K562 treated with DMSO at 1 percent for 24 hours (cell line): ENCODE results near the gene RANGAP1. TPM values are rescaled to one million over a fixed set of nuclear protein-coding genes. Genes with fewer than 3 reads are reported as not detected.

Source experiments
- total RNA-seq: library from RNA; unstranded; fragments of 300-600 nt; gene quantifications from 2 replicates; pipeline ENCODE4 v1.2.3, GENCODE V29; 2022; ENCODE audit warnings: low read depth; ENCODE audit not compliant: insufficient read depth

The RANGAP1 gene, protein sequence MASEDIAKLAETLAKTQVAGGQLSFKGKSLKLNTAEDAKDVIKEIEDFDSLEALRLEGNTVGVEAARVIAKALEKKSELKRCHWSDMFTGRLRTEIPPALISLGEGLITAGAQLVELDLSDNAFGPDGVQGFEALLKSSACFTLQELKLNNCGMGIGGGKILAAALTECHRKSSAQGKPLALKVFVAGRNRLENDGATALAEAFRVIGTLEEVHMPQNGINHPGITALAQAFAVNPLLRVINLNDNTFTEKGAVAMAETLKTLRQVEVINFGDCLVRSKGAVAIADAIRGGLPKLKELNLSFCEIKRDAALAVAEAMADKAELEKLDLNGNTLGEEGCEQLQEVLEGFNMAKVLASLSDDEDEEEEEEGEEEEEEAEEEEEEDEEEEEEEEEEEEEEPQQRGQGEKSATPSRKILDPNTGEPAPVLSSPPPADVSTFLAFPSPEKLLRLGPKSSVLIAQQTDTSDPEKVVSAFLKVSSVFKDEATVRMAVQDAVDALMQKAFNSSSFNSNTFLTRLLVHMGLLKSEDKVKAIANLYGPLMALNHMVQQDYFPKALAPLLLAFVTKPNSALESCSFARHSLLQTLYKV
- 149 TPM in 2 replicates for total RNA-seq

DNA sequence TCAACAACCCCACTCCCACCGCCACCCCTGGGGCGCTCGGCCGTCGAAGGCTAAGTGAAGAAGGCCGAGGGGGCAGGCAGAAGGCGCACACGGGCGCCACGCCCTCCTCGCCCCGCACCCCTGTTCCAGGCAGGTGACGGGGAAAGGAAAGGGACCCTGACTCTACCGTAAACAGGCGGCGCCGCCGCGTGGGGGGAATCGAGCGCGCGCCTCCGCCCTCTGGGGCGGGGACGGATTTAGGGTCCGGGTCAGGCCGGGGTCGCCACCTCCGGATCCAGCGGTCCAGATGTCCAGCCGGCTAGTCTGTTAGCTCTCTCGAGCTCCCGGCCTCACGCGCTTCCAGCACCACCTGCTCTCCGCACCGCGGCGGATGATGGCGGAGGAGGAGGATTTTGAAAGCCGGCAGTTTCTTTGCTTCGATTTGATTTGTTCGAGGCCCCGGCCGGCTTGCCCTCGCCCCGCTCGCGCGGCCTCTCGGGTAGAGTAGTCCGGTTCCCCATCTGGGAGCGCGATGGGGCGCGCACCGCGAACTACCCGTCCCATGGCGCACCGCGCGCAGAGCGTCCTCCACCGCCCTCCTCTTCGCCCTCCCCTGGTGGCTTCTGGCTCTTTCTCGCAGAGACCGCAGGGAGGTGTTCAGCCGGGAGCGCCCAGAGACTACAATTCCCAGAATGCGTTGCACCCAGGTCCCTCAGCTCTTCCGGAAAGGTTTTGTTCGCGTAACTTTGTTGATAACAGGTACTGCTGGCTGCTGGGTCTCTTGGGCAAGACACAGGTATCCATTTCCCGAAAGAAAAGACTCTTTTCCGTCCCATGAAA, at the start of gene RANGAP1:
TSS of gene RANGAP1 (minus strand) at position 368 of the 819 bp plus-strand sequence. CDS start 5,143 bp downstream, outside the sequence.

DNA sequence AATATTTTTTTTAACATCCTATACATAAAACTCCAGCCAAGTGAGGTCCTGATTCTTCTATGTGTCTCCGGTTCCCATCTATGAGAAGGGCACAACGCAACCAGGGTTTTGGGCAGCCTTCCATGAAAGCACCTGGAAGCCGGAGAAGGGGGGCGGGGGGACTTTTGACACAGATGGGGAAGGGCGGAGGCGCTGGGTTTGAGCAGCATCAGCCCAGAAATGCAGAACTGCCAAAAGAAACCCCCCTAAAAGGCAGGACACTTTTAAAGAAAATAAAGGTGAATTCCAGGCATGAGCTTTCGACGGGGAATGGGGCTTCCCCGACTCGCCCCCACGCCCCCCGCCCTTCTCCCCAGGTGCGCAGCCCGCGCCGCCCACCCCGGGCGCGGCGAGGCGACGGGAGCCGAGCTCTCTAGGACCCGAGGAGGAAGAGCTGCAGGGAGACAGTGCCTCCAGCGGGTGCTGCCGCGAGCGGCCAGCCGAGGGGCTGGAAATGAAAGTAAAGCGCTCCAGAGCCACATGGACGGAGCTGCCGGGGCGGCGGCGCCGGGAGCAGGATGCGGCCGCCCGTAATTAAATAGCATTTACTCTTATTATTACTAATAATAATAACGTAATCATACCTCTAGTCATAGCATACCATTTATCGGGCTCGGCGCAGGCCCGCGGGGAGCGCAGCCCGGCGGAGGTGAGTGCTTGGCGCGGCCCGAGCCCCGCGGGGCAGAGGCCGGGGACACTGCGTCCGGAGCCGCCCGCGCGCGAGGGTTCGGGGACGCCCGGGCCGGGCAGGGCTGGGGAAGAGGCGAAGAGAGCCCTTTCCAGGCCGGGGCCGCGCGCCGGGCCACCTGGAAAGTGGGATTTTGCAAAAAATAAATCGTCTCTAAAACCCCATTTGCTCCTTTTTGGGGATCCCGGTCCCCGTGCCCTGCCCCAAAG, 15.4 kb upstream of the RANGAP1 start, which contains the start of gene ZC3H7B:
TSS of gene ZC3H7B (plus strand) at position 441 of the 936 bp plus-strand sequence. CDS start 19,136 bp downstream, outside the sequence.

DNA sequence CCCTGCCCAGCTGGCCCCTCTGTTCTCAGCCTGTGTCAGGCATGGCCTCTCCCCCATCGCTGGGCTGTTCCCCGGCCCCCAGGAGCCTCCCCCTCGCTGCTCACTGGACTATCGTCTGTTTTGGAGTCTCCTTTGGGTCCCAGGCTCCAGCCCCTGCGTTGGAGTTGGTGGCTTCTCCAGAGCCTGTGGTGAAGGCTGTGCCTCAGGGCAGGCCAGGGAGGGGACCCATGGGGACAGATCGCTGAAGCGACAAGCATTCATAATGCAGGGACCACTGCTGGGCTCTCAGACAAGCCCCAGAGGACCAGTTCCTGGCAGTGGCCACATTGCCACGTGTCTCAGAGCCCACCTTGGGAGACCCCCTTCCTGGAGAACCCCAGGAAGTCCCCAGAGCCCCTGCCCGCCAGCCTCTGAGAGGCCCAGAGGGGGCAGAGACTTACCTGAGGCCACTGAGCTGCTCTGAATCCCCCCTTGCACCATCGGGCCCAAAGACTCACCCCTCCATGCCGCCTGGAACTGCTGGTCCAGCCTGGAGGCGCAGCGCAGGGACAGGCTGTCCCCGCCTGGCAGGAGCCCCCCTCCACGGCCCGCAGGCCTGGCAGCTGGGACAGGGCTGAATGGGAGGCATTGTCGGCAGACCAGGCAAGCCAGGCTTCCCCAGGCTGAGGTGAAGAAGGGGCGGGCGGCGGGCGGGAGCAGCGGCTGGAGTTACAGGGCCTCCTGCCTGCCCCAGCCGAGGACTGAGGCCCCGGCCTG, 45.4 kb downstream of the RANGAP1 start, which contains the start of gene CHADL:
TSS of gene CHADL (minus strand) at position 555 of the 756 bp plus-strand sequence. CDS start at position 505, 50 bp downstream.

DNA sequence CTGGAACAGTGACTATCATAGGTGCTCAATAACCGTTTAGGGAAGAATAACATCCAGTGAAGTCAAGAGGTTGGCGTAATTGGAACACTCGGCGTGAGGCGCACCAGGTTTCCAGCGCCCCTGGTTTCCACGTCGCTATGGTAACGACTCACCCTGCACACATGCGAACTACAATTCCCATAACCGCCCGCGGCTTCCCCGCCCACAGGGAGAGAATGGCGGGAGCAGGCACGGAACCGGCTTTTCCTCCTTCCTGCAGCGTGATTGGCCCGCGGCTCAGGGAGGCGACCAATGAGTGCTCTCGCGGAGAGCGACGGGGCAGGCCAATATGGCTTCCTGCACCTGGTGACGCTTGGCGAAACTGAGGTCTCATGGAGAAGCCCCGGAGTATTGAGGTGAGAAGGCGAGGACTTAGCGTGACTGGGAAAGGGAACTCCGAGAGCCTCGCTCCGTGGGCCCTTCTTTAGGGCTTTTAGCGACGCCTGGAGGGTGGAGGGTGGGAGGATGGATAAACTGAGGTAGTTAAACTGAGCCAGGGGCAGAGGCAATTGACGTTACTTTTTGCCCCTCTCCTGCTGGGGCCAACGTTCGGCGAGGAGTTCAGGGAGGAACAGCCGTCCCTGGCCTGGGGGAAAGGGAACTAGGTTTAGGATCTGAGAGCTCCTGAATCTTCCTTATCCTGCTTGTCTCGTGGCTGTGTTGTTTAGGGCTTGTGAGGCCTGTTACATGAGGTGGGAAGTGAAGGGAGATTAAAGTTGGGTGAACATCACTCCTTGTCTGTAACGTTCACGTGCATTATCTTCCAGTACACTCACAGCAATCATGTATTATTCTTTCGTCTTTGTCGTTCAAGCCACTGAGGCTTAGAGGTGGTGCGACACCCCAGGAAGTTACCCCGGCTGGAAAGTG, 80.7 kb downstream of the RANGAP1 start, which contains the start of gene L3MBTL2:
TSS of gene L3MBTL2 (plus strand) at position 321 of the 909 bp plus-strand sequence. CDS start at position 372, 51 bp downstream.

Other genes with a start within 250 kb of the RANGAP1 start
- 18.9 and 23.1 TPM in 2 replicates for gene EP300, start 193.6 kb downstream of the RANGAP1 start, total RNA-seq
- 14.6 and 16.2 TPM in 2 replicates for gene L3MBTL2, start 80.9 kb downstream of the RANGAP1 start, total RNA-seq
- not detected in 2 replicates for gene CHADL, start 45.3 kb downstream of the RANGAP1 start, total RNA-seq
- gene ZC3H7B, start 15.3 kb upstream of the RANGAP1 start, total RNA-seq, result 37.5 and 37.6 TPM in 2 replicates
- gene TEF, start 95.8 kb upstream of the RANGAP1 start, total RNA-seq, result 0.74 and 1.2 TPM in 2 replicates
- 18.8 and 19.0 TPM in 2 replicates for gene TOB2, start 160.6 kb upstream of the RANGAP1 start, total RNA-seq
- 35.0 and 41.3 TPM in 2 replicates for gene PHF5A, start 182.5 kb upstream of the RANGAP1 start, total RNA-seq
- gene ACO2, start 182.9 kb upstream of the RANGAP1 start, total RNA-seq, result 108 and 112 TPM in 2 replicates